Parathyroid adenoma (tissue), 2 donors: ENCODE results near the gene NRXN3.

ENCODE experiments used
- H2AFZ ChIP-seq: fragments of 300-600 bp; sonication (generic); one replicate; pipeline ENCODE4 v1.7.0; 2017; ENCODE audit warnings: antibody characterized with exemption, mild to moderate bottlenecking
- H3K27ac ChIP-seq: fragments of 300-600 bp; sonication (generic); one replicate; pipeline ENCODE4 v1.7.0; 2017
- H3K27me3 ChIP-seq: fragments of 300-600 bp; sonication (generic); one replicate; pipeline ENCODE4 v1.7.0; 2017; ENCODE audit warnings: low read length; ENCODE audit not compliant: control insufficient read depth, insufficient read depth
- H3K36me3 ChIP-seq: fragments of 300-600 bp; sonication (generic); one replicate; pipeline ENCODE4 v1.7.0; 2017; ENCODE audit warnings: low read length; ENCODE audit not compliant: control insufficient read depth, insufficient read depth
- H3K4me1 ChIP-seq: fragments of 300-600 bp; sonication (generic); one replicate; pipeline ENCODE4 v1.7.0; 2017; ENCODE audit warnings: control low read depth
- H3K4me2 ChIP-seq: fragments of 300-600 bp; sonication (generic); one replicate; pipeline ENCODE4 v1.7.0; 2017; ENCODE audit warnings: low read length
- H3K4me3 ChIP-seq: fragments of 300-600 bp; sonication (generic); one replicate; pipeline ENCODE4 v1.7.0; 2017; ENCODE audit warnings: low read depth, low read length
- H3K79me2 ChIP-seq: fragments of 300-600 bp; sonication (generic); one replicate; pipeline ENCODE4 v1.7.0; 2017; ENCODE audit warnings: control low read depth
- H3K9ac ChIP-seq: fragments of 300-600 bp; sonication (generic); one replicate; pipeline ENCODE4 v1.7.0; 2017; ENCODE audit warnings: mild to moderate bottlenecking
- H3K9me3 ChIP-seq: fragments of 300-600 bp; sonication (generic); one replicate; pipeline ENCODE4 v1.7.0; 2017; ENCODE audit warnings: low read length; ENCODE audit not compliant: control insufficient read depth
- TF ChIP-seq, protein P1 (sequence below): fragments of 300-600 bp; sonication (generic); IDR thresholded peaks from one replicate; pipeline ENCODE4 v1.7.0; 2017; ENCODE audit warnings: antibody characterized with exemption, mild to moderate bottlenecking
- donor health status: primary hyperparathyroidism.

Gene NRXN3

DNA sequence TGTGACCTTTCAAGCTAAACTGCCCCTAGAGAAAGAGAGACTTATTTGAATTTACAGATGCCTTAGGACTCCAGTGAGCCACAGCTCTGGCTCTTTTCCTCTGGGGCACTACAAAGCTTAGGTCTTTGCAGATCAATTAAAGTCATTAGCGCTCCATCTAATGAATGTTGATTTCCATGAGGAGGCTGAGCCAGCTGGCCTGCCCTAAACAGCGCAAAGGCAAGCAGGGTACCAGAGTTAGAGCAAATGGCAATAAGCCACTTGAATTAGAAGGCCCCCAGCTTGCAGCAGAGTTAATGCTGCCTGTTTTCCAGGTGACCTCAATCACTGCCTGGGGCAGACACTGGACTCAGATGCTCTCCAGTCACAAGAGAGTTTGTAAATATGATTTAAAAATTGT lies 1345.8 kb downstream of the NRXN3 start:
- Histone ChIP-seq H3K4me1 (no peaks in the 10 kb centered on the region), H3K36me3 (no peaks in the 10 kb centered on the region), H3K27ac (no peak overlapping the region), H3K27me3 (no peaks in the 10 kb centered on the region), H3K9ac (no peak overlapping the region), H3K4me2 (no peak overlapping the region), H2AFZ (no peak overlapping the region), H3K9me3 (no peaks in the 10 kb centered on the region), H3K4me3 (no peak overlapping the region), H3K79me2 (peaks cover 8% of the 10 kb centered on the region)
- TF ChIP-seq, protein P1, sequence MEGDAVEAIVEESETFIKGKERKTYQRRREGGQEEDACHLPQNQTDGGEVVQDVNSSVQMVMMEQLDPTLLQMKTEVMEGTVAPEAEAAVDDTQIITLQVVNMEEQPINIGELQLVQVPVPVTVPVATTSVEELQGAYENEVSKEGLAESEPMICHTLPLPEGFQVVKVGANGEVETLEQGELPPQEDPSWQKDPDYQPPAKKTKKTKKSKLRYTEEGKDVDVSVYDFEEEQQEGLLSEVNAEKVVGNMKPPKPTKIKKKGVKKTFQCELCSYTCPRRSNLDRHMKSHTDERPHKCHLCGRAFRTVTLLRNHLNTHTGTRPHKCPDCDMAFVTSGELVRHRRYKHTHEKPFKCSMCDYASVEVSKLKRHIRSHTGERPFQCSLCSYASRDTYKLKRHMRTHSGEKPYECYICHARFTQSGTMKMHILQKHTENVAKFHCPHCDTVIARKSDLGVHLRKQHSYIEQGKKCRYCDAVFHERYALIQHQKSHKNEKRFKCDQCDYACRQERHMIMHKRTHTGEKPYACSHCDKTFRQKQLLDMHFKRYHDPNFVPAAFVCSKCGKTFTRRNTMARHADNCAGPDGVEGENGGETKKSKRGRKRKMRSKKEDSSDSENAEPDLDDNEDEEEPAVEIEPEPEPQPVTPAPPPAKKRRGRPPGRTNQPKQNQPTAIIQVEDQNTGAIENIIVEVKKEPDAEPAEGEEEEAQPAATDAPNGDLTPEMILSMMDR, result no peak

DNA sequence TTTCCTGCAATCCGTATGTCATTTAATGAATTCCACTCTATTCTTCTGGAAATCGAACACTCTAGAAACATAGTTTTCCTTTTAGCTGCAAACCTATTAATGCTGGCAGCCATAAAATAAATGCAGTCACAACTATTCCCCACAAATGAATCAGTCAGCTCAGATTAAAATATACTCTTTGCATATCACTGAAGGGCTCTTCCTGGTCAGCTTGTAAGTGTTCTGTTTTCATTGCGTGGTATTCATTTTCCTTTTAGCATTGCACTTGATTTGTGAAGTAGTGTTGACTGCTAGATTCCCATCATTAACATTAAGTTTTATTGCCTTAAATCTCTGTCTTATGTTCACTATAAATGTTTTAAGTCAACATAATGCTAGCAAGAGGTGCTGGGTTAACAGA lies 1355.2 kb downstream of the NRXN3 start:
- H3K9ac ChIP-seq, result no peak overlapping the region
- H3K4me1 ChIP-seq, result peaks cover 8% of the 10 kb centered on the region

DNA sequence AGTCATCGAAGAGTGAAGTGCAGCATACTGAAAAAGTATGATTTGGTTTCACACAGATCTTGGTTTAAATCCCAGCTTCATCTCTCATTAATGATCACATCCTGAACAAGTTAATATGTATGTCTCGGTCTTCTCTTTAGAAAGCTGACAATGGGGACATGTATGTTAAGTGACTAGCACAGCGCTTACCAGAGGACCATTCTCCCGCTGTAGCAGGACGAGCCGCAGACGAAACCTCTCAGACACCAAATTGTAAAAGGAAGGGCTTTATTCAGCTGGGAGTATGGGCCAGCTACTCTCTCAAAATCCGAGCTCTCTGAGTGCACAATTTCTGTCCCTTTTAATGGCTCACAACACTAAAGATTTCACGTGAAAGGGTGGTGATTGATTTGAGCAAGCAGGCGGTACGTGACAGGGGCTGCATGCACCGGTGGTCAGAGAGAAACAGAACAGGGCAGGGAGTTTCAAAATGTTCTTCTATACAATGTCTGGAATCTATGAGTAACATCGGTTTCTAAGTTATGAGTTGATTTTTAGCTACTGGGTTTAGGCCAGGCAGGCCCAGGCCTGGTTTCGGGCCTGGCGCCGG lies 1358.7 kb downstream of the NRXN3 start:
- Histone ChIP-seq H3K9ac (no peak overlapping the region), H3K4me2 (no peak overlapping the region), H3K27ac (no peak overlapping the region), H3K9me3 (no peaks in the 10 kb centered on the region), H2AFZ (no peak overlapping the region), H3K27me3 (no peaks in the 10 kb centered on the region), H3K4me3 (no peak overlapping the region), H3K36me3 (no peaks in the 10 kb centered on the region), H3K4me1 (peaks cover 2% of the 10 kb centered on the region), H3K79me2 (peaks cover 6% of the 10 kb centered on the region)
- TF ChIP-seq, protein P1, result no peak

More for the DNA sequence above, 1355.2 kb downstream of the NRXN3 start:
- no peaks in the 10 kb centered on the region for H3K27me3 ChIP-seq
- H3K79me2 ChIP-seq, result peaks cover 27% of the 10 kb centered on the region
- H2AFZ ChIP-seq, result no peak overlapping the region
- no peaks in the 10 kb centered on the region for H3K36me3 ChIP-seq
- no peak overlapping the region for H3K4me2 ChIP-seq
- H3K4me3 ChIP-seq, result no peak overlapping the region
- no peak overlapping the region for H3K27ac ChIP-seq
- TF ChIP-seq, protein P1, result no peak
- H3K9me3 ChIP-seq, result no peaks in the 10 kb centered on the region

DNA sequence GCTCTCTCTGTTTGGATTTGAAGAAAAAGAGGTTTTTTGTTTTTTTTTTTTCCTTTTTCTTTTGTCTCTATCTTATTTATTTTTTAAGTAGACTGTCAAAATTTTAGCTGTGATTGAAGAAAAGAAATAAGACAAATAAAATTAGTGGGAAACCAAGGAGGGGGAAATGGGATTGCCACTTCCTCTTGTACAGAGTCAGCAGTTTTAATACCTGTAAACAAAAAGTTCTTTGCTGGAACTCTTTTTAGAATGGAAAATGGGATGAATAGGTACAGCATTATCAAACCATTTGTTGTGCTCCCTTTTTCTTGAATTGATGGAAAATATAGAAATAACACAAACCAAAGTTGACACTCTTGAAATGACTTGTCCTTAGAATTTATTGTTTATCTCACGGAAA lies 1360.4 kb downstream of the NRXN3 start:
- Histone ChIP-seq H3K9me3 (no peaks in the 10 kb centered on the region), H3K4me1 (no peaks in the 10 kb centered on the region), H3K9ac (no peak overlapping the region), H3K36me3 (no peaks in the 10 kb centered on the region), H2AFZ (no peak overlapping the region), H3K79me2 (peaks cover 5% of the 10 kb centered on the region), H3K4me3 (no peak overlapping the region), H3K4me2 (no peak overlapping the region), H3K27ac (no peak overlapping the region), H3K27me3 (no peaks in the 10 kb centered on the region)
- TF ChIP-seq, protein P1, result no peak

DNA sequence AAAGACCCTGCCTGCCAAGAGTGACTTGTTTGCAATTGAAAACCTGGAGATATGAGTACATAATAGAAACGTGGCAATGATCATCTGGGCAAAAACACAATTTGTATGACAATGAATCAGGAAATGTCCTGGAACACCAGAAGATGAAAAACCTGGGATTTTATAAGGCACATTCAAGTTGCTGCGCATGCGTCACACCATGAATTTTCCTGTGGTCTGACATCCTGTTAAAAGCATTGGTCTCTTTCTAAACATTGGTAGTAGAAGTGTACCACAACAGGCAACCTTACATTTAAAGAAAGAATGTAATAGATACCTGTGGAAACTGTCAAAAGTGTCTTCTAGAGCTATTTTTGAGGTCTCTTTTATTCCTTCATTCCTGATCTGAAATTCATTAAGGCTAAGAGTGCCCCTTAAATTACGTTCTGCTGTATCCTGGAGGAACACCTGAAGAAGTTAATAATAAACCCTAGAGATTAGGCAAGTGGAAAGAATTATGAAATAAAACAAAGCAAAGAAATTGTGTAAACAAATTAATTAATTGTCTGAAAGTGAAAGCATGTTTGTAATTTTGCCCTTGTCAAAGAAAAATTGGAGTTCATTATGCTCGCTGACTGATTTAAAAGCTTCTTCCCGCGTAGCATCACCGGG lies 1364.7 kb downstream of the NRXN3 start:
- Histone ChIP-seq H3K27me3 (no peaks in the 10 kb centered on the region), H3K36me3 (no peaks in the 10 kb centered on the region), H3K79me2 (peaks cover 23% of the 10 kb centered on the region), H3K9ac (no peak overlapping the region), H3K4me3 (no peak overlapping the region), H2AFZ (no peak overlapping the region), H3K4me2 (no peak overlapping the region), H3K4me1 (no peaks in the 10 kb centered on the region), H3K27ac (no peak overlapping the region), H3K9me3 (no peaks in the 10 kb centered on the region)
- TF ChIP-seq, protein P1, result no peak
